HT1080 (cell line): ENCODE measurements around the gene GPBP1. TPM values are rescaled to one million over a fixed set of nuclear protein-coding genes. Genes with fewer than 3 reads are reported as not detected.

Experiments
- small RNA-seq: library from RNA; depleted of rRNA; stranded (forward); fragments of <200 nt; gene quantifications from one replicate; pipeline ENCODE3, GENCODE V24; 2014
- total RNA-seq: library from RNA; depleted of rRNA; stranded (reverse); fragments of >200 nt; shearing (Covaris generic); gene quantifications from 2 replicates; pipeline ENCODE4 v1.2.3, GENCODE V29; 2014; rRNA removed

GPBP1 gene
- total RNA-seq, 1 experiment from 2014 or later, result 40.8 TPM

Small RNA genes within 50 kb of the gene (small RNA-seq; reads per million reads assigned to genes)
- not detected for gene RF00019

Other genes starting within 250 kb of the GPBP1 start
- 7.9 and 9.5 TPM in 2 replicates for gene MIER3, start 221.9 kb upstream of the GPBP1 start, total RNA-seq